Neural progenitor cell (in vitro differentiated cells): ENCODE measurements around the gene EI24.

ENCODE experiments used
- EZH2 ChIP-seq: fragments of 200-600 bp; sonication (generic); IDR thresholded peaks from 2 replicates; pipeline ENCODE4 v1.6.1; 2017; ENCODE audit warnings: antibody characterized with exemption, mild to moderate bottlenecking, moderate library complexity
- EZH2phosphoT487 ChIP-seq: fragments of 200-600 bp; sonication (generic); IDR thresholded peaks from 2 replicates; pipeline ENCODE4 v1.6.1; 2017; ENCODE audit warnings: antibody characterized with exemption
- TF ChIP-seq, protein P1 (sequence below): fragments of 200-600 bp; sonication (generic); IDR thresholded peaks from 2 replicates; pipeline ENCODE4 v1.5.1; 2017; ENCODE audit warnings: antibody characterized with exemption, mild to moderate bottlenecking

DNA sequence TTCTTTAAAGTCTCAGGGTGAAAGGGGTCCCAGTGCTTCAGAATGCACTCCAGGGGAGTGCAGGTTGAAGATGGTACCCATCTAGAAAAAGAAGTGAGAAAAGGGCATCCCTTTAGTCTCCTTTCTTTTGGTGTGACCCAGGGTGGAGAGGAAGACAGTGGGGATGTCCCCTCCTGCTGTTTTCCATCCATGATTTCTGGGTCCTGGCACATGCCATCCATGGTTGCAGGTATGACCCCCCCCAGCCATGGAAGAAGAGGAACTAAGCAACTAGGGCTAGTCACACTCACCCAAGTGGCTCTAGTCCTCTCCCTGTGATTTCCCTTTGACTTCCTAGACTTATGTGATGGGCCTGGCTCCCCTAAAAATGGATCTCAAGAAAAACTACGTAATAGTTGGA, 15.9 kb upstream of the EI24 start:
- no peak for TF ChIP-seq EZH2phosphoT487
- TF ChIP-seq, protein P1, sequence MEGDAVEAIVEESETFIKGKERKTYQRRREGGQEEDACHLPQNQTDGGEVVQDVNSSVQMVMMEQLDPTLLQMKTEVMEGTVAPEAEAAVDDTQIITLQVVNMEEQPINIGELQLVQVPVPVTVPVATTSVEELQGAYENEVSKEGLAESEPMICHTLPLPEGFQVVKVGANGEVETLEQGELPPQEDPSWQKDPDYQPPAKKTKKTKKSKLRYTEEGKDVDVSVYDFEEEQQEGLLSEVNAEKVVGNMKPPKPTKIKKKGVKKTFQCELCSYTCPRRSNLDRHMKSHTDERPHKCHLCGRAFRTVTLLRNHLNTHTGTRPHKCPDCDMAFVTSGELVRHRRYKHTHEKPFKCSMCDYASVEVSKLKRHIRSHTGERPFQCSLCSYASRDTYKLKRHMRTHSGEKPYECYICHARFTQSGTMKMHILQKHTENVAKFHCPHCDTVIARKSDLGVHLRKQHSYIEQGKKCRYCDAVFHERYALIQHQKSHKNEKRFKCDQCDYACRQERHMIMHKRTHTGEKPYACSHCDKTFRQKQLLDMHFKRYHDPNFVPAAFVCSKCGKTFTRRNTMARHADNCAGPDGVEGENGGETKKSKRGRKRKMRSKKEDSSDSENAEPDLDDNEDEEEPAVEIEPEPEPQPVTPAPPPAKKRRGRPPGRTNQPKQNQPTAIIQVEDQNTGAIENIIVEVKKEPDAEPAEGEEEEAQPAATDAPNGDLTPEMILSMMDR = no peak
- no peak for TF ChIP-seq EZH2
